NCI-H1105 (cell line): Measurements from ENCODE around the gene ACIN1.

Experiments
- DNase-seq: peaks from one replicate; lab custom pipeline; 2025; lab: John Stamatoyannopoulos, UW

ACIN1 gene

DNA sequence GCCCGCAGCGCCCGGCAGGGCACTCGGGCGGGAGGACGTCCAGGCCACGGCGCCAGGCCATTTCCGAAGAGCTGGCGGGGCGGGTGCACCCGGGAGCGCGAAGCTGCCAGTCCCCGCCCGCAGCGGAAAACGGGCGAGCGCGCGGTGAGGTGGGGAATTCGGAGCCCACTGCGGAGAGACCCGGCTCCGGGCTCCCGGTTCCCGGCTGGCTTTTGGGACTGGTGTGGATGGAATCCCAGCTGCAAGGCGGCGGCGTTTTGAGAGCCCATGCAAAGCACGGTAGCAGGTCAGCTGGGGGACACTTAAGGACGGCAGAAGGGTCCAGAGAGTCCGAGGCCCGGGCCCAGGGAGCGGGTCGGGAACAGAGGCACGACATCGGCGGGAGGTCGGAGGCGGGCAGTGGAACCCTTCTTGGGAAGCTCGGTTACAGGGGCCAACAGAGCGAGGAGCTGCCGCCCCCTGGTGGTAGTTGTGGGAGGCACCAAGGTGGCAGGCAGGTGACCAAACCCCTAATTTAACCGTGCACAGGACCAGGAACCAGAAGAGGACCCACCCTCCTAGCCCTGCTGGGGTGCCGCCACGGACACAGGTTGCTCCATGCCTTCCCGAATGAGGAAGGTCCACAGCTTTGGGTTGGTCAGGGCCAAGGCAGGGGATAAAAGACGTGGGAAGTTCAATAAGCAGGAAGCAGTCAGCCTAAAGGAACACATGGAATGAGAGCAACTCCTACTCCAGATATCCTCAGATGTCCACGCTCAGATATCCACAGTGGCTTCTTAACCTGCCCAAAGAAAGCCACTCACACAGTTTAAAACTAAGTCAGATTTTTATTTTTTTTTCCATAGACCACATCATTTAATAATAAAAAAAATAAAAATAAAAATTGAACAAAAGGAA is 36.9 kb downstream of the ACIN1 start:
- no peak for DNase-seq

DNA sequence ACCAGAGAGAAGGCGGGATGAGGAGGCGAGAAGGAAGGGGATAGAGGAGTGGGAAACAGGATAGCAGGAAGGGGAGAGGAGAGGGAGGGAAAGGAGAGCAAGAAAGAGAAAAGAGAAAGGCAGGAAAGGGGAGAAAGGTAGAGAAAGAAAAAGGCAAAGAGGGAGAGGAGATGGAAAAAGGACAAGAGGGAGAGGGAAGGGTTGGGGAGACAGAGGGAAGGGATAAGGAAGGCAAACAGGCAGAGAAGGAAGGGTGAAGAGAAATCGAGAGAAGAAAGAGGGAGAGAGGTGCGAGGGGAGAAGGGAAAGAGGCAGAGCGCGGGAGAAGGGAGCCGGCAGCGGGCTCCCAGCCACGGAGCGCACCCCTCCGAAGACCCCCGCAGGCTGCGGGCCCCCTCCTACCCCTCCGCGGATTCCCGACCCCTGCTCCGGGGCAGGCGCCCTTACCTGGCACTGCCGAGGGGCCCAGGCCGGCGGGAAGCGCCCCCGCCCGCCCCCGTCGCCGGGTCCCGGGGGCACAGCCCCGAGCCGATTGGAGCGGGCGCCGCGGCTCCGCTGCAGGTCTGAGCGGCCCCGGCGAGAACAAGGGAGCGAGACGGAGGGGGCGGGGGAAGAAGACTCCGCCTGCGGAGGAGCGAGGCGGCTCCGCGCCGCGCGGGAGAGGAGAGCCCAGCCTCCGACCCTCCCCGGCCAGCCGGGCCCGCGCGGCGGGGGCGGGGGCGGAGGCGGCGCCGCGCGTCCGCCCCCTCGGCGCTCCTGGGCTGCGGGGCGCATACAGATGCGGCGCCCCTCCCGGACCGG is 37.8 kb downstream of the ACIN1 start, which contains the start of gene CDH24:
CDH24 (minus strand) TSS at position 565 of the 801 bp plus-strand sequence. CDS start 1,787 bp downstream, outside the sequence.
- no peak for DNase-seq

DNA sequence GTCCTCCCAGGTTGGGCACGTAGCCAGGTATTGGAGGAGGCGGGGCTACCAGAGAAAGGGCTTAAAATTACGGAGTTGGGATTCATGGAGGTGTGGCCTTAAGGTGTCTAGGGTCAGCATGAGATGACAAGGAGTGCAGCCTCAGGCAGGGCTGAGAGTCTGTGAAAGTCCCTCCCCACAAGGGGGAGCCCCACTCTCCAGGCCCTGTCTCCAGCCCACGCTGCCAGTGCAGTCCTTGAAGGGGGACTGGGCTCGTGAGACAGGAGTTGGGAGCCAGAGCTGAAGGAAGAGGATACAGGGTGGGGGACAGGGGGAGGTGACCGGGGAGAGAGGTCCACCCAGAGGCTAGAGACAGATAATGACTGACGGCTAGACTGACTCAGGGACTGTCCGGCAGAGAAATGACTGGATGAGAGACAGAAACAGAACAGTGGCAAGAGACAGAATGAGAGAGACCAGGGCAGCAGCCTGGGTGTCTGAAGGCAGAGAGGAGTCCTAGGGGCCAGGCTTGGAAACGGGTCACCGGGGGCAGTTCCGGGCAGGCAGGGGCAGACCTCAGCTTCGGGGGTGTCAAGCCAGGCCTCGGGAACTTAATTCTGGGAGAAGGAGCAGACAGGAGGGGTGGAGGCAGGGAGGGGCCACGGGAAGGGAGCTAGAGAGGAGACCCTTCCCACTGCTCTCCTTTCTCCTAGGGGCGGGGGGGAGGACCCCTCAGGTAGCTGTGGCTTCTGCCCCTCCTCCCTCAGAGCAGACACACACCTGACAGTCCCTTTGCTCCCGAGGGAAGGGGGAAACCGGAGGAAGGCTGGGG is 38.6 kb downstream of the ACIN1 start:
- no peak for DNase-seq

DNA sequence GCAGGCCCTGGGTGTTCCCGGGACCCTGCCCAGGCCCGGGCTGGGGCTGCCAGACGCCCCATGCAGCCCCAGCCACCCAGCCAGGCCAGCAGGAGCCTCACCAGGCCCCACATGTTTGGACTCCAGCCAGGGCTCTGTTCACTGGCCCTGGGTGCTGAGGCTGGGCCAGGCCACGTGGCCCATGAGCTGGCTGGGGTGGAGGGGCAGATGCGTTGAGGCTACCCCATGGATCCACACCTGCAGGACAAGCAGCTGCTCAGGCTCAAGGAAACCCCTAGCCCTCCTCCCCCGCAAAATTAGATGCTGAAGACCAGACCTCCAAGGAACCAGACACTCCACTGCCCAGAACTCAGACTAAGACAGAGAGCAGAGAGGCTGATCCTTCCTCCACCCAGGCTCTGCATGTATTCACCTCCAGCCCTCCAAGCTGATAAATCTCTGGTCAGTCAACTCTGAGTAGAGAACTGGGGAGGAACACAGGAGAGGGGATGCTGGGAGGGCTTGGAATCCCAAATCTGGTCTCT is 39.3 kb downstream of the ACIN1 start:
- no peak for DNase-seq

DNA sequence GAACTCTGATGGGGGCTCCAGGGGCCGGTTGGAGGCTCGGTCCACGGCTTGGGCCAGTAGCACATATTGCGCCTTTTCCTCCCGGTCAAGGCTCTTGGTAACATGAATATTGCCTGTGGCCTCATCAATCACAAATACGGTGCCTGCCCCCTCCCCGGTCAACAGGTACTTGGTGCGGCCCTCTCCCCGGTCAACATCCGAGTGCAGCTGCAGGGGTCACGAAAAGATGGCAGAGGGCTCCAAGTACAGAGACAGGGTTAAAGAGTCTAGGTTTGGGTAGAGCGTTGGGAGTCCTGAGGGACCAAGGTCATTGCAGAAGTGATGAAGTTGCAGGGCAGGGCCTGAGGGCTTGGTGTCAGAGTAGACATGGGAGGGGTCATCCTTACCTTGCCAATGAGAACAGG is 39.8 kb downstream of the ACIN1 start:
- DNase-seq: no peak

DNA sequence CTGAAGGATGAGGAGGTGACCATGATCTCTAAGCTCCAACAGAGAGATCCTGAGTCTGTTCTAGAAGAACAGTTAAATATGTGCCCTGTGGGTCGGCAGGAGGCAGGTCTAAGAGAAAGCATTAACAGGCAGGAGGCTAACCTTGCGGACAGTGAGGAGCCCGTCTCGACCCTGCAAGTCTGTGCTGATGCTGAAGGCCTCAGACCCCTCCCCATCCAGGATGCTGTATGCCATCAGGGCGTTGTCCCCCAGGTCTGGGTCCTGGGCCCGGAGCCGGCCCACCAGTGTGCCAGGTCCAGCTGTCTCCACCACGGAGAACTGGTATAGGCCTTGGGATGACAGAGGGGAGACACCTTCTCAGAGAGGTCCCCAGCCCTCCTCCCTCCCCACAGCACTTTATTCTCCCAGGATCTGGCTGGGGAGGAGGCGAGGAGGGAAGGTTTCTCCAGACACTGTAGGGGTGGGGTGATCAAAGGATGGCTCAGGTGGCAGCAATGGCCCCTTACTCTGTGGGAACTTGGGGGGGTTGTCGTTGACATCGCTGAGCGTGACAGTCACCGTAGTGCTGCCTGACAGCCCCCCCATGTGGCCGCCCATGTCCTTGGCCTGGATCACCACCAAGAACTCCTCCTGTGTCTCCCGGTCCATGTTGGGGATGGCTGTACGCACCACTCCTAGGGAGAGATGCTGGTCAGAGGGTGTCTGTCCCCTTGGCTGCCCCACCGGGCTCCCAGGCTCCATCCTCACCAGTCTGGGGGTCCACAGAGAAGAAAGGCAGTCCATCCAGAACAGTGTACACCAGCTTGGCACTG is 40.7 kb downstream of the ACIN1 start:
- DNase-seq: no peak

DNA sequence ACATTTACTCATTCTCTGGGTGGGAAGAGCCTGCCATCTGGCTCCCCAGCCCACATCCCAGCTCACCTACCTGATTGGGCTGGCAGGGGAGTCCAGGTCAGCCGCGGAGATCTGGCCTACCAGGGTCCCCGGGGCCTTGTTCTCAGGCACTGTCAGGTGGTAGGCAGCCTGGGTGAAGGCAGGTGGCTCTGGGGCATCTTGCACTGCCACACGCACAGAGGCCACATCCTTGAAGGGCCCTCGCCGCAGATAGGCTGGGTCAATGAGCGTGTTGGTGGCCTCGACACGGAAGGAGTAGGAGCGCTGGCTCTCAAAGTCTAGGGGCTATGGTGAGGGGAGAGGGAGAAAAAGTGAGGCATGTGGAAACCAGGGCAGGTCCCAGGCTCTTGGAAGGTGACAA is 41.5 kb downstream of the ACIN1 start:
- DNase-seq: no peak

DNA sequence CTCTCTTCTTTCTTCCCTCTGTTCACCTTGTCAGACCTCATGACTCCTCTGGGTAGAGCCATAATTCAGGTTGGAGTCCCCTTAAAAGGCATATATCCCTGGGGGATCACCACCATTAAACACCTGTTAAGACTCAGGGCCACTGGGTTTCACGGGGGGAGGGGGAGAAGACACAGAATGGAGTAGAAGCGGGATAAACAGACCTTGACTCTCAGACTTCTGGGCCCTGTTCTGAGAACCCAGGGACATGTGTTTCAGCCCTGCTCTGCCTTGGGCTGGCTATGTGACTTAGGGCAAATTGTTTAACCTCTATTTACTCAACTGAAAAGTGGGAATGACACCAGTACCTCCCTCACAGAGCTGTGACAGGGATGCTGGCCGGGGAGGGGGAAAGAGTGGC is 42.3 kb downstream of the ACIN1 start:
- no peak for DNase-seq

DNA sequence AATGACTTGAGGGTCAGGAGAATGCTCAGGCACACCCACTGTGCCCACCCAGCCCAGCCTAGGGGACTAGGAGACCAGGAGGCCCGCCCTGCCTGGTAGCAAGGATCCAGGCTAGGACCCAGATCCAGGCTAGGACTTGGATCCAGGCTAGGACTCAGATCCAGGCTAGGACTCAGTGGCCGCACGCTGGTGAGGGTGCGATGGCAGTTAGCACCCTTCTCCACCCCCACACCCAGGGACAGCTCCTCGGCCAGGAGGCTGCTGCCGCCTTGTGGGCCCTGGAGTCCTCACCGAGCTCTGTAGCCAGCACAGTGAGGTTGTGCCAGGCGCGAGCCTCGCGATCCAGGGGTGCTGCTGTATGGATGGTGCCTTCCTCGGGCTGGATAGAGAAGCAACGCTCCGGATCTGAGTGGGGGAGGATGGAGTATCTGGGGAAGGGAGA is 42.7 kb downstream of the ACIN1 start:
- no peak for DNase-seq

DNA sequence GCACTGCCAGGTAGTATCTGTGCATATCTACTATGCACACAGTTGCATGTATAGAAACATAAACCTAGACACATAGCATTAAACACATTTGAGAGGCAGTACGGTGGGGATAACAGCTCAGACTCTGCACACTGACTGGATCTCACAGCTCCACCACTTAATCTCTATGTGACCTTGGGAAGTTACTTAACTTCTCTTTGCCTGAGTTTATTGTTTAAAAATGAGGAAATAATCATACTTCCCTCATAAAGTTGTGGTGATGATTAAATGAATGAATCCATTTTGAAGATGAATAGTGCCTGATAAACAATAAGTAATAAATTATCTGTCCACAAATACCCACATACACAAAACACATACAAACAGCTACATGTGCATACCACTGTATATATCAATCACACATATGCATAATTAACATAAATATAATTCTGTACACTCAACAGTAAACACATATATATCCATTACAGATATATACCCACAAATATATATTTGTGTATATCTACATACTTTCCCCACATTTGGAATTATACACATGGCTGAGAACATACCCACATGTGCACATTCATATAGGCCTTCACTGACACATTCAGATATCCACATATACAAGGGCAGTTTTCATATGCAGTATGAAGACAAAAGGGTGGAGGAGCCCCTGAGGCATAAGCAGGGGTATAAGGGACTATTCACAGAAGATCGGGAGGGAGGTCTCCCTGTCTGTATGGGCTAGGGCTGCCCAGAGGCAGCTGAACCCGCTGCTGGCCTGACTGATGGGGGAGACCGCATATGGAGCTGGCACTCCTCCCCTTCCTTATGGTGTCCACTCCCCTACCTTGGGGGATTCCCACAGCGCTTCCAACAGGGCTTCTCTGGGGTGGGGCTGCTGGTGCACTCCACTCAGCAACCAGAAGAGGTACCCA is 43.5 kb downstream of the ACIN1 start:
- no peak for DNase-seq

DNA sequence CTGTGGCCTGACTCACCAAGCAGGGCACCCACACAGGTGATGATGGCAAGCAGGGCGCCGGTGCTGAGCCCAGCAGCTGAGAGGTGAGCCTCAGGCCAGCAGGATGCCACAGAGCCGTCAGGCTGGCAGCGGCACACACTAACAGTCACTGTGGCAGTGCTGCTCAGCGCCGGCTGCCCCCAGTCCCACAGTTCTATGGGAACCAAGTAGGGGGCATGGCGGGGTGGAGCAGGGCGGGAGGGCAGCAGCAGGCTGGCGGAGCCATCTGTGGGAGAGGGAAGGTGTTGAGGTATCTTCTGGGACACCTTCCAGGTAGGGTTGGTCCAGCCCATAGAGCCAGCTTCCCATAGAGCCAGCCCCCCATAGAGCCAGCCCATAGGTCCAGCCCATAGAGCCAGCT is 45.9 kb downstream of the ACIN1 start:
- no peak for DNase-seq

DNA sequence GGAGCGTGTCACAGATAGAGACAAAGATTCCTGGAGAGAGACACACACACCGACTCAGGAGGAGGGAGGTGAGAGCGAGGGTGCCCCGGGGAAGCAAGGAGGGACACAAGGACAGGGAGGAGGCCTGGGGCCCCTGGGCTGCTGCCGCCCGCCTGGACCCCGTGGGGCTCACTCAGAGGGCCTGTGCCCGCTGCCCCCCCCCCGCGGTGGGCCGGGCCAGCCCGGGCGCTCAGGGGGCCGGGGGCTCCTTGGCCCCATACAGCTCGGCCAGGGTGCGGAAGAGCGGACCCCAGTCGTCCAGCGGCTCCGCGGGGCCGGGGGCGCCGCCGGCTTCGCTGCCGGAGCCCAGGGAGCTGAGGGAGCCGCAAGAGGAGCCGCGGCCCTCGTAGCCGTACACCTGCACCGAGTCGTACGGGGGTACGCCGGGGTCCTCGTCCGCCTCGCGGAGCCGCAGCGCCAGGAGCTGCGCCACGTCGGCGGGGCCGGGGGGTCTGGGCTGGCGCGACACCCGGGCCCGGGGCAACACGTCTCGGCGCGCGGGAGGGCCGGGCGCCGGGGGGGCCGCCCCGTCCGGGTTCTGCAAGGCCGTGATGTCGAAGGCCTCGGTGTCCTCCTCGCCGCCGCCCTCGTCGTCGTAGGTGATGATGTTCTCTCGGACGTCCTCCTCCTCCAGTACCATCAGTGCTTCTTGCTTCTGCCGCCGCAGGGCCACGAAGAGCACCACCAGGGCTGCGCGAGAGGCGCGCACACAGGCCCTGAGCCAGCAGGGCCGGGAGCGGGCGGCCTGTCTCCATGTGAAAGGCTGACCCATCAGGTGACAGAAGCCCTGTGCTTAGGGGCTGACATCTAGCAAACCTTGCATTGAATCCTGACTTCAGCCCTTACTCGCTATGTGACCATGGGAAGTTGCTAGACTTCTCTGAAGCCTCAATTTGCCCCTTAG is 46.9 kb downstream of the ACIN1 start:
- DNase-seq: no peak

DNA sequence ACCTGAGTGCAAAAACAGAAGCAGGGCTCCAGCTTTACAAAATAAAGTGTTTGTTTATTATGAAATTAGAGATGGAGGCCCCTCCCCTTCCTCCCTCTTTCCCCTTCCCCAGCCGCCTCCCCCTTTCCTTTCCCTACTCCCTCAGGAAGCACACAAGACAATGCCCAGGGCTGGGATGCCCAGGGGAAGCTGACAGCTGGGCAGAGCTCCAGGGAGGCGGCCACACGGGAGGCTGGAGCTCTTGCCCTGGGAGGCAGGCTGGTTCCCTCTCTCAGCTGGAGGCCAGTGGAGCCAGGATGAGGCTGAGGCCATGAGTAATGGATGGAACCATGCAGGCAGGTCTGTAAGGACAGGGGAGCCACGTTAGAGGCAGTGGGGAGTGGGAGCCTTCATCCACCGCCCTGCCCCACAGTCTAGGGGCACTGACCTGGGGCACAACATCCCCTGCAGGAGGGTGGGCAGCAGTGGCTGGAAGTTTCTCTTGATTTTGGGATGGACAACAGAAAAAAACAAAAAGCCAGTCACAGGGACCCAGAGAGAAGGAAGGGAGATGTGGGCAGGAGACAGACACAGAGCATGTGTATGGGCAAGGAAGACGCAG is 47.8 kb downstream of the ACIN1 start:
- DNase-seq: no peak

DNA sequence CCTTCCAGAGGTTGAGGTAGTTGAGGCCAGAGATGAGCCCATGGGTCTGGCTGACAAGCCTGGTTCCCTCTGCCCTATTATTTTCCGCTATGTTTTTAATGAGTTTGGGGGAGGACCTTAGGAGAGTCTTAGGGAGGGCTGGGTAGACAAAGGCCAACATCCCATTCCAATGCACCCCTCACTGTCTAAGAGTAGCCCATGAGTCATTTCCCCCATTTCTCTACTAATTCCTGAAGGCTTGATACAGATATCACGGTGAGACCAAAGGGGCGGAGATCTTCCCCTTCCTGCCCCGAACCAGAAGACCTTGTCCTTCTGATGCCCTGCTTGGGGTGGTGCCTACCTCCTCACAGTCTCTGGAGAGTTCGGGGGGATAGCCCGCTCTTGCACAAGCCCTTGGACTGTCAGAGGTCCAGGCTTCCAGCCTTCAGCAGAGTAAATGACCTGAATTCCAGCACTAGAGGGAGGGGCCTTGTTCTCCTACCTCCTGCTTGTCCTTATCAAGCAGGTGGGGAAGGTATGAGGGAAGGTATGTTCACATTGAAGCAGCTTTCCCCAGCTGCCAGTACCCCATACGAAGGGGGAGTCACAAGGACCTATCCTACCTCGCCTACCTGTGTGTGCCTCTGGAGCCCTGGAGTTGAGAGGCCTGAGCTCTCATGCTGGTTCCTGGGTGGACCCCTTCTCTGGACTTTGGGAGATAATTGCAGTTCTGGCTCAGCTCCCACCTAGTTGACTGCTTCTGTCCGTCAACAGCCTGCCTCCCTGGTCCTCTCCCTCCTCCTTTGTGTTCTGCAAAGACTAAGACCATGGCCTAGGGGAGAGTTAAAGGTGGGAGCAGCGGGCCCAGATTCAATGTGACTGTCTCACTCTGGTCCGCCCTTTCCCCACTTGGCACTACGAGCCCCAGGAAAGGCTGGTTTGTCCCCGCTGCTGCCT is 49.2 kb downstream of the ACIN1 start:
- no peak for DNase-seq

DNA sequence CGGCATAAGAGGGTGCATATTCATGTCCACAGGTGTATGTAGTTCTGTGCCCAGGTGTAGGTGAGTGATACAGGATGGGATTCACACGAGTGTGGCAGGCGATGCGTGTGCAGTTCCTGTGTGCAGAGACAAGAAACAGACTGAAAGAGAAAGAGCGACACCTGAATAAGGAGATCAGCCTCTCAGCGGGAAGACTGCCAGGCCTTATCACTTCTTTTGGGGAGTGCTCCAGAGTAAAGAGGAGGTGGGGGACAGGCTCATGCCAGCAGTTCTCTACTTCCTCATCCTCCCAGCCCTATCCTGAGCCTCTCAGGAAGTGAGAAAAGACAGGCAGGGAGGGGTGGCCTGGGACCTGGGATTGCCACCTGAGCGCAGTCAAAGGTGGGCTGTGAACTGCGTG is 50.1 kb downstream of the ACIN1 start:
- no peak for DNase-seq

DNA sequence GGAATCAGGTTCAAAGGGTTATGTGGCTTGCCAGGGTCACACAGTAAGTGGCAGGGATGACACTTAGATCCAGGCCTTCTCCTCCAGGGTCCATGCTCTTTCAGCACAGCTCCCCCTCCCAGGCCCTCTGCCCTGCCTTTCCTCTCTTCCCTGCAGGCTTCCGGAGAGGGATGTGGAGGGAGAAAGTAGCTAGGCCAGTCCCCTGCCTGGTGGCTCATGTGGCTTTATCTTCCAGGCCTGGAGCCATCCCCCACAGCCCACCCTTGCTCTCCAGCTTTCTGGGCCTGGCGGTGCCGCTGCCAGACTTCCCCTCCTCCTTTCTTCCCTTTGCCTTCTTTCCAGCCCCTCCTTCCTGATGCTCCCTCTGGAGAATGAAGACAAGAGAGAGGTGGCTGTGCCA is 51.2 kb downstream of the ACIN1 start:
- no peak for DNase-seq

DNA sequence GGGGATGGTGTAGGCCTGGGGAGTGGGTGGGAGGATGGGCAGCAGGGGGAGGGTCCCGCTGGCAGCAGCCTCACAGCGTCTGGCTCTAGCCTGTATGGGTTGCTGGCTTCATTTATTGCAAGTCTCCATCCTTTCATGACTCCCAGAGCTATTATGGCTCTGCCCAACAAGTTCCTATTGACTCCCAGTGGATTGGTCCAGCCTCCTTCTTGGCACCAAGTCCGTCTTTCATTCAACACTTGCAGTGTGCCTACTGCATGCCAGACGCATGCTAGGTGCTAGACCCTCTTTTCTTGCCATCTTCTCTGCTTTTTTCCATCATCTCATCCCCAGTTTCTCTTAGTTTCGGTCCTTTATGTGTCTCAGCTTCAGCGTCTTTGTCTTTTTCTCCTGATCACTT is 51.8 kb downstream of the ACIN1 start:
- no peak for DNase-seq
